NB4 (cell line): Measurements from ENCODE around the gene ACY1.

Source experiments
- DNase-seq: peaks from one replicate; pipeline ENCODE4 v3.0.0; 2010; ENCODE audit warnings: low read depth
- H3K4me3 ChIP-seq: one replicate; pipeline ENCODE4 v1.5.1; 2011; ENCODE audit warnings: mild to moderate bottlenecking, low read depth, low read length, moderate library complexity
- MYC ChIP-seq: IDR thresholded peaks from 2 replicates; pipeline ENCODE4 v1.6.1; 2011; ENCODE audit warnings: low read depth, low read length
- POLR2A ChIP-seq: IDR thresholded peaks from 2 replicates; pipeline ENCODE4 v1.6.1; 2011; ENCODE audit warnings: mild to moderate bottlenecking; ENCODE audit not compliant: insufficient read length; ENCODE audit errors: extremely low read depth
- TF ChIP-seq, protein P1 (sequence below): IDR thresholded peaks from one replicate; pipeline ENCODE4 v1.5.1; 2012; ENCODE audit warnings: low read depth, low read length
- TF ChIP-seq, protein P2 (sequence below): IDR thresholded peaks from 2 replicates; pipeline ENCODE4 v1.6.1; 2011; ENCODE audit warnings: low read depth, low read length

Gene ACY1

DNA sequence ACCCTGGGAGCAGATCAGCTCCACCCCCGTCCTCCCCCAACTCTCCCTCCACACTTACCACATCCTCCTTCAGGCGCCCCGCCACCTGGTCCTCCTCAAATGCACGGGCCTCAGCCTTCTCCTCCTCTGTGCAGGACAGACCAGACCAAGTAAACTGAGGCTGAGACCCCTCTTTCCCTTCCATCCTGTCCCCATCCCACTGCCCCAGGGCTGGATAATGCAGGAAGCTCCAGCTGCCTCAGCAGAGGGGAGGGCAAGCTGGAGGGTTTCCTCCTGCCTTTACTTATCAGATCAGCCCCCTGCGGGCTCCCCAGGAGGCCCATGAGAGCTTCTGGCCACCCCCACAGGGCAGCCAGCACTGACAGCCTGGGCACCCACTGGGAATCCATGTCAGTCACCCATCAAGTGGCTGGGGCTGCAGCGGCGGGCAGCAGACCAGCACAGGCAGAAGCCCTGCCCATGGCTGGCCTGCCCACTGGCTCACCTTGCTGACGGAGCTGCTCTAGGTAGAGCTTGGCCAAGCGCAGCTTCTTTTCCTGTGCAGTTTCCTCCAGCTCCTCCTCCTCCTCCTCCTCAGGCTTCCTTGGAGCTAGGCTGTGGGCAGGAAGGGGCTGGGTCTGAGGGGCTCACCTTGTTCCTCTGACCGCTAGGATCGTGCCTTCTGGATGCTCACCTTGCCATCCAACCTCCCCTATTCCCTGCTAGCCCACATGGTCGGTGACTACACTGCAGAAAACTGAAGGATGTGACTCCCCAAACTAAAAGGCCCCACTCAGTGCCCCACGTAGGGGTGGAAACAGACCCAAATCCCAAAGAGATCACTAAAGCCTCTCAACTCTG lies 45.5 kb upstream of the ACY1 start:
- H3K4me3 ChIP-seq, result no peak overlapping the region
- DNase-seq, result no peak
- TF ChIP-seq POLR2A (no peak), MYC (no peak)
- TF ChIP-seq, protein P1, sequence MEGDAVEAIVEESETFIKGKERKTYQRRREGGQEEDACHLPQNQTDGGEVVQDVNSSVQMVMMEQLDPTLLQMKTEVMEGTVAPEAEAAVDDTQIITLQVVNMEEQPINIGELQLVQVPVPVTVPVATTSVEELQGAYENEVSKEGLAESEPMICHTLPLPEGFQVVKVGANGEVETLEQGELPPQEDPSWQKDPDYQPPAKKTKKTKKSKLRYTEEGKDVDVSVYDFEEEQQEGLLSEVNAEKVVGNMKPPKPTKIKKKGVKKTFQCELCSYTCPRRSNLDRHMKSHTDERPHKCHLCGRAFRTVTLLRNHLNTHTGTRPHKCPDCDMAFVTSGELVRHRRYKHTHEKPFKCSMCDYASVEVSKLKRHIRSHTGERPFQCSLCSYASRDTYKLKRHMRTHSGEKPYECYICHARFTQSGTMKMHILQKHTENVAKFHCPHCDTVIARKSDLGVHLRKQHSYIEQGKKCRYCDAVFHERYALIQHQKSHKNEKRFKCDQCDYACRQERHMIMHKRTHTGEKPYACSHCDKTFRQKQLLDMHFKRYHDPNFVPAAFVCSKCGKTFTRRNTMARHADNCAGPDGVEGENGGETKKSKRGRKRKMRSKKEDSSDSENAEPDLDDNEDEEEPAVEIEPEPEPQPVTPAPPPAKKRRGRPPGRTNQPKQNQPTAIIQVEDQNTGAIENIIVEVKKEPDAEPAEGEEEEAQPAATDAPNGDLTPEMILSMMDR, result no peak
- TF ChIP-seq, protein P2, sequence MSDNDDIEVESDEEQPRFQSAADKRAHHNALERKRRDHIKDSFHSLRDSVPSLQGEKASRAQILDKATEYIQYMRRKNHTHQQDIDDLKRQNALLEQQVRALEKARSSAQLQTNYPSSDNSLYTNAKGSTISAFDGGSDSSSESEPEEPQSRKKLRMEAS, result no peak

DNA sequence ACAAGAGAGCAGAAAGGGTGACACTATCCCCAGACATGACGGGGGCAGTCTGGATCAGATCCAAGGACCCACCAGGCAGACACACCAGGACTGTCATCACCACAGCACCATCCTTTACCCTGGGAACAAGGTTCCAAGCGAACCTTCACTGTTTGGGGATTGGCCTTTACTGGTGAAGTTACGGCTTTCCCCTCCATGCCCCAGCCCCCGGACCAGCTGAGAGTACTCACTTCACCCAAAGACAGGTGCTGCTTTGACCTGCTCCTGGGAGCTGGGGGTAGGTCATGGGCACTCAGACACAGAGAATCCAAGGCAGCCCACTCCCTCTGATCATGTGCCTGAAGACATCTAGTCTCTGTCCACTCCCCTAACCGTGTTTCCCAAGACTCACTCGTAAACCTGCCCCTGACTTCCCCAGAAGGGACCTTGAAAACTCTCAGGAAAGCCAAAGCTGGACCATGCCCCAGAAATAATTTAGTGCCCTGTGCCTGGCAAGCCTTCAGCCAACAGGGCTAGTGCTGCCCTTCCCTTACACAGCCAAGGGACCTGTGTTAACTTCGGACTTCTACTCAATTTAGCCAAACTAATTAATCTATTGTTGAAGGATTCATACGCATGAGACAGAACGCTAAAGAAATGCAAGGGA lies 44.4 kb upstream of the ACY1 start:
- no peak for DNase-seq
- no peak overlapping the region for H3K4me3 ChIP-seq
- TF ChIP-seq MYC, result no peak
- TF ChIP-seq, protein P1, result no peak
- TF ChIP-seq, protein P2, result no peak
- TF ChIP-seq POLR2A, result no peak

DNA sequence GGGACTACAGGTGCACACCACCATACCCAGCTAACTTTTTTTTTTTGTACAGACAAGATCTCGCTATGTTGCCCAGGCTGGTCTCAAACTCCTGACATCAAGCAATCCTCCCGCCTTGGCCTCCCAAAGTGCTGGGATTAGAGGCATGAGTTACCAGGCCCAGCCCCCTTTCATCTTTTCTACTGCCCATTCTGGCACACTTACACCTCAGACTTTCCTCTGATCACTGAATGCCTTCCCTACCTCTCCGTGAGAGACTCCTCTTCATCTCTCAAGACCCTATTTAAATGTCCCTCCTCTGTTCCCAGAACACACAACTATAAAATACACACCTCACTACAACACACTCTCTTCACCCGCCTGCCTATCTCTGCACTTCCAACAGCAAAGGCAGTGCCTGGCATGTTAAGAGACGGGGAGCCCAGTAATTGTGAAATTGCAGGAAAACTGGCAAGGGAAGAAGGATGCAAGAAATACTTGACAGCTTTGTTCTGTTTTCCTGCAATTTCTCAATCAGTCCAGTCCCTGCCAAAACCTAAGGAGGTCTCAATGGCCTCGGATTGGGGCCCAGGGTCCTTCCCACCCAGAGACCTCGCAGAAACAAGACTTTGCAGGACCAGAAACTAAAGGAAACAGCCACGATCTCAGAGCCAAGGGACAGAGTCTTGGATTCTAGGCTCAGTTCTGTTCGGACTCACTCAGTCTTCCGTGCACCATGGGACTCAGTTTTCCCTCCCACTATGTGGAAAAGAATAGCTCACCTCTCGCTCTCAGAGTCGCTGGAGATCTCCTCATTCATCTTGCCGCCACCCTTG lies 42.5 kb upstream of the ACY1 start:
- TF ChIP-seq MYC, result no peak
- no peak for TF ChIP-seq POLR2A
- TF ChIP-seq, protein P2, result no peak
- TF ChIP-seq, protein P1, result no peak
- no peak for DNase-seq
- H3K4me3 ChIP-seq, result peak overlapping the region; percentile 84

DNA sequence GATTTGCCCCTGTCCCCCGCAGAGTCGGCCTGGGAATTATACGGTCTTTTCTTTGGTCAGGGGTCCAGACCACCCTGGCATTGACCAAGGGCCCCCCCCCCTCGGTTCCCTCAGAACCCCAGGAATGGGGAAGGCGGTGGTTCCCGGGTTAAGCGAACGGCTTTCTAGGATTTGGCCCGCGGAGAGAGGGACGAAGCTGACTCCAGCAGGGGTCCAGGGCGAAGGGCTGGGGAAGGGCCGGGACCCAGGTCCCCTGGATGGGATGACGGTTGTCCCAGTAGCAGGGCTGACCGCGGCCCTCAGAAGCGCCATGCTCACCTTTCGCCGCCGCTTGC lies 41.9 kb upstream of the ACY1 start:
- no peak for DNase-seq
- TF ChIP-seq, protein P1, result no peak
- no peak for TF ChIP-seq POLR2A
- TF ChIP-seq, protein P2, result no peak
- TF ChIP-seq MYC, result no peak
- peak overlapping the region; percentile 84 for H3K4me3 ChIP-seq

DNA sequence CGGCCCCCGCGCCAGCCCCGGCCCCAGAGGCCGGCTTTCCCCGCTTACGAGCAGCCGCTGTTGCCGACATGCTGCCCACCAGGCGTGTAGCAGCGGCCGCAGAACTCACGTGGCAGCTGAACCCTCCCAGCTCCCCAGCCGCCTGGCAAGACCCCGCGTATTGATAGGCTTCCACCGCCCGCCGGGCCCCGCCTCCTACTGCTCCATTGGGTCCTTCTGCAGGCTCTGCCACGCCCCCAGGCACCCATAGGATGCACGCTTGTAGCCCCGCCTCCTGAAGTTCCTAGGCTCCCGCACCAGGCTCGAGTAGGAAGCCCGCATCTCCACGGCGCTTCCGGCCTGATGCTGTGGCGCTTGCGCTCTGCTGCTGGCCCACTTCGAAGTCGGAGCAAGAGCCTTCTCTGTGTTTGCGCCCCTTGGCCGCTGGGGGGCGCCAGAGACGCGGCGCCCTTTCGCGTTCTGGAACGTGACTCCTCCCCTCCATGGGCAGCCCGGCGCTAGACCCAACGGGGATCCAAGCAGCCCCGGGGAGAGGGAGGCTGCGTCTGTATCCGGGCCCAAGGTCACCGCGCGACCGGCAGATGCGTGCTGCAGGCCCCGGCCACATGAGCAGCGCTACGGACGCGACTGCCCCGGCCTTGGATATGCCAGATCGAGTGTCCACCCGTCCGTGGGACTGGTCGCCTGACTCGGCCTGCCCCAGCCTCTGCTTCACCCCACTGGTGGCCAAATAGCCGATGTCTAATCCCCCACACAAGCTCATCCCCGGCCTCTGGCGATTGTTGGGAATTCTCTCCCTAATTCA lies 41.3 kb upstream of the ACY1 start, which contains the start of the genes PARP3 and RRP9:
PARP3 (plus strand) TSS at position 566 of the 805 bp plus-strand sequence. CDS start 993 bp downstream, outside the sequence.
RRP9 (minus strand) TSS at position 107 of the 805 bp plus-strand sequence; CDS start at position 70, 37 bp downstream.
- DNase-seq, result peak; percentile 100
- peak; percentile 95 for TF ChIP-seq MYC
- peak; percentile 70 for TF ChIP-seq POLR2A
- TF ChIP-seq, protein P1, result peak; percentile 93
- TF ChIP-seq, protein P2, result peak; percentile 97
- H3K4me3 ChIP-seq, result peak within 1 kb of the TSS; percentile 84
